Central memory CD4-positive, alpha-beta T cell (primary cell): ENCODE measurements around the gene ADAMTS17.

Source experiments
- DNase-seq: peaks from one replicate; pipeline ENCODE4 v3.0.0; 2022

The ADAMTS17 gene

DNA sequence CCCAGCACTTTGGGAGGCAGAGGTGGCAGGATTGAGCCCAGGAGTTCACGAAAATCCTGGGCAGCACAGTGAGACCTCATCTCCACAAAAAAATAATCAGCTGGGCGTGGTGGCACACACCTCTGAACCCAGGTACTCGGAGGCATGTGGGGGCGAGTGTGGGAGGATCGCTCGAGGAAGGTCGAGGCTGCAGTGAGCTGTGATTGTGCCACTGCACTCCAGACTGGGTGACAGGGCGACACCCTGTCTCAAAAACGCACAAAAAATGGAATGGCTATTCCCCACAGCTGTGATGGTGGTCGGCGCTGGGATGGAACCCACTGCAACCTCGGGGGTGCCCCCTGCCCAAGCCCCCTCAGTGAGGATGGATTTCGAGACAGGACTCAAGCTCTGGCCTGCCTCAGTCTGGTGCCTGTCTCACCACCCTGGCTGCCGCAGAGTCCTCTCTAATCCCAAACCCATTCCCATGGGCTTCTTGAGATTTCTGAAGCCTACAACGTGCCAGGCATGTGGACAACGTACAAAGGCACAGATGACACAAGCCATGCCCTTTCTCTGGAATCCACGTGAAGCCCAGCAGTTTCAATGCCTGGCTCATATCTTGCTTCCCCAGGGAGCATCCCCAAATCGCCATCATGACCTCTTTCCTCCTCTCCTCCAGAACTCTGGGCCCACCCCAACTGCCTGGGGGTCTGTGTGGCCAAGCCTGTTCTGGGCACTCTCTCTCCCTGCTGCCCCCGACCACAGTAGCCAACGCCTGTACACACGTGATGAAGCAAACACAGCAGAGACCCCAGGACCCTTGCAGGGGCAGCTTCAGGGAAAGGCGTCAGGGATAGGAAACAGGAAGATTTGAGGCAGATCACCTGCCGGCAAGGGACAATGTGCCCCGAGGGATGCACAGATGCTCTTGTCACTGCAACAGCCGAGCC, 32.4 kb downstream of the ADAMTS17 start:
- DNase-seq = no peak

DNA sequence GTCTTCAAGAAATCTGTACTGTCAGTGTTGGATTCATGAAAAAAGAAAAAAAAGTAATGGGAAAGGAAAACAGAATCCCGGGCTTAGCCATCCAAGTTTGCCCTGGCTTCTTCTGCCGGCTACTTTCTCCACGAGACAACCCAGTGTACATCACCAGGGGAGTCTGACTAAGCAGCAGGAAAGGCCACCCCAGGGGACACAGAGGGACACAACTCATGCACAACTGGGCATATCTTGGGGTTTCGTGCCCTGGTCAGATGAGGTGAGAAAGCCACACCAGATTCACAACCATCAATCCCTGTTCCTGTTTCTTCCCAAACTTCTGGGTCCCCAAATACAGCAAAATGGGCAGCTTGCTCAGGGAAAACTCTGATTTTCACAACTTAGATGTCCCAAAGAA, 33.2 kb downstream of the ADAMTS17 start:
- DNase-seq = no peak

DNA sequence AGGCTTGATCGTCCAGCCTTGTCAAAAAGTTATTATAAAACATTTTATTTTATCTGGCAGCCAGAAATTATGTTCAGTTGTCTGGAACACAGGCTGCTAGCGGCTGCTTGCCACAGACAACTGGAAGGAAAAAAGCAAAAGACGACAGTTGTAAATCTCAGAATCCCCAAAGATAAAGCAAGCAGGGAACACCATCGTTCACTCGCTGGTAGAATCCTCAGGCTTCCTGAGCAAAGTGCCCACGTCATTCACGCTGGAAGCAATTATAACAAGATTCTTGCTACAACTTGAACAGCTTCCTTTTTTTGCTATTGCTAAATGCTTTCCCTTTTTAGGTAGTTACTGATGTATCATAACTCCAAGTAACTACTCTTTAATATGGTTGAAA, 33.6 kb downstream of the ADAMTS17 start:
- DNase-seq = no peak

DNA sequence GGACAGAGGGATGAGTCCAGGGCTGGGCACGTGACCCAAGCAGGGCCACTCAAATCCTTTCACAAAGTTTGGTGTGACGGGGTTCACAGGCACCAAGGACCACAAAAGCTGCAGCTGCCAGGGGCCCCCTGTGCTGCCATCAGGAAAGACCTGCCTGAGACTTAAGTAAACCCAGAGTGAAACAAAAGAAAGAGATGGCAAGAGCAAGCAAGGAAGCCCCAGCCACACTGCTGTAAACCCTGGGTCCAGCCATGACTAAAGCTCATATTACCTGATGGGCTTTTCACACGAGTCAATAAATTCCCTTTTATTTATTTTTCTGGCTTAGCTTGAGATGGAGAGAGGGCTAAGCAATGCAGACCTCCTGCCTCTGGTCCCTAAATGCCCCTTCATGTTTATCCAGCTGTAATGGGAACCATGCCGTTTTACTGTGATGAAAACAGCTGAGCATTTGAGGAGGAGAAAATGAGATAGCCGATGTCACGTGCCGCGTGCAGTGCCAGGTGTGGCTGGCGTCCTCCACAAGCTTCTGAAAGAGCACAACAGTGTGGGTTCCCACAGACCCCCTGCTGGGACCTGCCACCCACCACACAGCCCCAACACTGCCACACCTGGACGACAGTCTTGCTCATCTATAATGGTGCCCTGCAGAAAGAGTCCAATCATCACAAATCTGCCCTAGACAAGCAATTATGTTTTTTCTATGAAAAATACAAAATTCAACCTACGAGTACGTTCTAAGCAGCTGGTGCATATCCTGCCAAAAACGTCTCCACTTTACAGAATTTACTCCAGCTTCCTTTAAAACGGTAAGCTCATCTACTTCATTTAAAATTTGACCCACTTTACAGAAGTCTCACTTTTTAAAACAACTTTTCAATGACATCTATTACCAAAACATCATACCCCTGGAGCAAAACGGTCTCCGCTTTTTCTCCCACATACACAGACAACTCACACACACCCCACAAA, 34.2 kb downstream of the ADAMTS17 start:
- DNase-seq = no peak

DNA sequence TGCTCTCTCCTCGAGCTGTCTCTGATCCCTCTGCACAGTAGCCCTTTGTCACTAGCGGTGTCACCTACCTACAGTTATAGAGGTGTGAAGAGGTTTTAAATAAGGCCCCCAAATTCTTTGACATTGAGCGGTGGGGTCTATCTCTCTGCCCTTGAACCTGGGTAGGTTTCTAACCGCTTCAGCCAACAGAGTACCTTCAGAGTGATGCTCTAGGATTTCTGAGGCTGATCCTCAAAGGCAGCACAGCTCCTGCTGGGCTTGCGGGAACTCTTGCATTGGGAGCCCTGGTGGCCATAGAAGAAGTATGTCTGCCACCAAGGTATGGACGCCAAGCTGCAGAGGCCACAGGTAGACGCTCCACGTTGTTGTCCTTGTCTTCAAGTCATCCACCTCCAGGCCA, 35.7 kb downstream of the ADAMTS17 start:
- no peak for DNase-seq

DNA sequence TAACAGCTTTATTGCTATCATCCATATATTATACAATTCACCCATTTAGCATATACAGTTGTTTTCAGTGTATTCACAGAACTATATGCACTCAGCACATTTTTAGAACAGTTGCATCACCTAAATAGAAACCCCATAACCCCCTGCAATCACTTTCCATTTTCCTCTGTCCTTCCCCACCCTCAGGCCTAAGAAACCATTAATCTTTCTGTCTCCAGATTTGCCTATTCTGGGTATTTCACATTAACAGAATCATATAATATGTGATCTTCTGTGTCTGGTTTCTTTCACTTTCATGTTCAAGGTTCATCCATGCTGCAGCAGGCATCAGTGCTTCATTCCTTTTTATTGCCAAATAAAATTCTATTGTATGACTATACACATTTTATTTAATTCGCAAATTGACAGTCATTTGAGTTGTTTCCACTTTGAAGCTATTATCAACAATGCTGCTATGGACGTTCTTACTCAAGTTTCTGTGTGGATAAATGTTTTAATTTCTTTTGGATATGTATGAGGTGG, 39.8 kb downstream of the ADAMTS17 start:
- no peak for DNase-seq

DNA sequence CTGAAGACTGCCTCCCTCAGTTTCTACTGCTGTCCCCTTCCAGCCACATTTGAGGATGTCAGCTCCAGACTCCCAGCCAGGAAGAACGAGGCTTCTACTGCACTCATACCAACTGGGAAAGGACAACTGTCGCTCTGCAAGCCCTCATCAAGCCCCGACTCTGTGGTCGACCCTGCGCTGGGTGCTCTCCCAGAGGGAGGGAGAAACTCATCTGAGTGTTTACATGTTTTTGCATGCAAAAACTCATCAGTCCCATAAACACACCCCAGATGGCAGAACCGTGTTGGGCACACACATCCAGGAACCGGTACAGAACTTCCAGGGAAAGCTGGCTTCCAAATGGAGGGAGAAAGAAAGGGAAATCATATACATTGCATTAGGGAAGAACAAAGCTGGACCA, 43.5 kb downstream of the ADAMTS17 start:
- no peak for DNase-seq

DNA sequence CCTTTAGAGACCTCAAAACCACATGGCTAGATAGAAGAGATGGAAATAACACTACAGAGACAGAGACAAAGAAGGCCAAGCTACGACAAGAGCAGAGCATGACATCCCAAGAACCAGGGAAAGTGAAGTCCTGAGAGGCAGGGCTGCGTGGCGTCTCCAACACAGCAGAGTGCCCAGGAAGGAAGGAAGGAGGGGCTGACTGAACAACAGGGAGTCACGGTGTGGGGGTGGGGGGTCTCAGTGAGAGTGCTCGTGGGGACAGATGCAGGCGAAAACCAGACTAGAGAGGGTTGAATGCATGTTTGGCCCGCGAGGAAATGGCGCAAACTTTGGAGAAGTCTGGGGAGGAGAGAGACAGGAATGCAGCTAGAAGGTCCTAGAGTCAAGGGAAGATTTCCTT, 44.0 kb downstream of the ADAMTS17 start:
- DNase-seq = no peak

DNA sequence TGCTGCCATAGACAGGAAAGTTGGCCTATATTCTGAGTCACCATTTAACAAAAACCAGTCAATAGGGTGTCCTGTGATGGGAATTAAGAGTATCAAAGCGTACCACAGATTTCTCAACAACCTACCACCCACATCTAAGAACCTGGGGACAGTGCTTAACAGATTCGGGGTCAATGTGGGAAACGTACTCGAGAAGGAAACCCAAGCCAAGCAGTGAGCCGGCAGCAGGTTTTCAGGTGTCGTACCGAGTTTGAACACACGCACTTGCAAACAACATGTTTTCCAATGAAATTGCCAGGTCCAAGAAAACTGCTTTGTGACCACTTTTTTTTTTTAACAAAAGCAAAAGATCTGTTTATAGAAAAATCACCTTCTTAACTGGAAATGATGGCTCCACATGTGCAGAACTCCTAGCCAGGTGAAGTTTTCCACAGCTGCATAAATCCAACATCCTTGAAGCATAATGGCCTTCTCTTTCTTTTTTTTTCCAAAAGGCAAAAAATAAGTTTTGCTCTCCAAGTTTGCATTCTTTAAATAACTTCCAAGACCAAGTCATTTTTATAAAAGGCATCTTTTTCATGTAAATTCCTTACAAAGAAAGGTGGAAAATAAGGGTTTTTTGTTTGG, 45.7 kb downstream of the ADAMTS17 start:
- DNase-seq = no peak

DNA sequence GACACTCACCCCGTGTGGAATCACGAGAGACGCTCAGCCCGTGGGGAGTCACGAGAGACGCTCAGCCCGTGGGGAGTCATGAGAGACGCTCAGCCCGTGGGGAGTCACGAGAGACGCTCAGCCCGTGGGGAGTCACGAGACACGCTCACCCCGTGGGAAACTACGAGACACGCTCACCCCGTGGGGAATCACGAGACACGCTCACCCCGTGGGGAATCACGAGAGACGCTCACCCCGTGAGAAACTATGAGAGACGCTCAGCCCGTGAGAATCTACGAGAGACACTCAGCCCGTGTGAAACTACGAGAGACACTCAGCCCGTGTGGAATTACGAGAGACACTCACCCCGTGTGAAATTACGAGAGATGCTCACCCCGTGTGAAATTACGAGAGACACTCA, 49.8 kb downstream of the ADAMTS17 start:
- DNase-seq = no peak

DNA sequence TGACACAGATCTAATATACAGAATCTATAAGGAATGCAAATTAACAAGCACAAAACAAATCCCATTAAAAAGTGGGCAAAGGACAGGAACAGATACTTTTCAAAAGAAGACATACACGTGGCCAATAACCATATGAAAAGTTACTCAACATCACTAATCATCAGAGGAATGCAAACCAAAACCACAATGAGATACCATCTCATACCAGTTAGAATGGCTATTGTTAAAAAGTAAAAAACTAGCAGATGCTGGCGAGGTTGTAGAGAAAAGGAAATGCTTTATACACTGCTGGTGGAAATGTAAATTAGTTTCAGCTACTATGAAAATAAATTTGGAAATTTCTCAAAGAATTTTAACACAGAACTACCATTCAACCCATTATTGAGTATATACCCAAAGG, 50.7 kb downstream of the ADAMTS17 start:
- DNase-seq = no peak

DNA sequence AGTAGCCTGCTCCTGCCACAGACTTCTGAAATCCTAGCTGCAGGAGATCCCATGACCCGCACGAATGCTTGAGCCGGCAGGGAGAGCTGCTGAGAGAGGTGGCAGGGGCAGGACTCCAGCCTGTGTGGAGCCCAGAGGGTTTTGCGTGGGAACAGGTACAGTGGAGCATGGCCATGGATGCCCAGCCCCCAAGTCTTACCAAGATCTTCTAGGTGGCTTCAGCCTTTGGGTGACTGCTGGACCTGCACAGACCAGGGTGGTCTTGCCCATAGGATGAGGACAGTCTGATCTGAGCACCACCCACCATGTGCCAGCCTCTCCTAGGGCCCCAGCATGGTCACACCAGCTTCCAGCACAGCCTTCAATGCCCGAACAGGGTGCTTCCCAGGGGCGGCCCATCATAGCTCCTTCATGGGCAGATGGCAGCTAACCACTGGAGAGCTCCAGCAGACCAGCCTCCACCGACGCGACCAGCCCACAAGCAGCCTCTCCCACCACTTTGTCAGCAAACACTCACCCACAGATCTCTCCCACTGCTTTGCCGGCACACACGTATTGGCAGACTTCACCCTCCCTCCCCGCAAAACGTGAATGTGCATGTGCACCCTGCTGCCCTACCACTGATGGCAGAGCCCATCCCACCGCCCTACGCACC, 56.0 kb downstream of the ADAMTS17 start:
- no peak for DNase-seq

DNA sequence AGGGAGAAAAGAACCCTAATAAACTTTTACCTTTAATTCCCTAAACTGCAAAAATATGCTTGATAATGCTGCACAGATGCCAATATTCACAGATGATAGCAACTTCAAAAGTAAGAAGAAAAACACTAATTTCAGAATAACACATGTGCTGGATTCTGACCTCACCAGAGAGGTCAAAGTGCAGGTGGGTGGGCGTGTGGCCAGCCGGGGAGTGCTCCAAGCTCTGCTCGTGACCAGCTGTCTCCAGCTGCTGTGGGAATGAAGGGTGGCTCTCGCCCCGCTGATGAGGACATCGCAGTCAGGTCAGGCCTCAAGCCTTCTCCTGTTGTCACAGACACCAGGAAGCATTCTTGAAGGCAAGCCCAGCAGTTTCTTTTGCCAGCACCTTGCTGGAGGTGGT, 57.1 kb downstream of the ADAMTS17 start:
- no peak for DNase-seq

DNA sequence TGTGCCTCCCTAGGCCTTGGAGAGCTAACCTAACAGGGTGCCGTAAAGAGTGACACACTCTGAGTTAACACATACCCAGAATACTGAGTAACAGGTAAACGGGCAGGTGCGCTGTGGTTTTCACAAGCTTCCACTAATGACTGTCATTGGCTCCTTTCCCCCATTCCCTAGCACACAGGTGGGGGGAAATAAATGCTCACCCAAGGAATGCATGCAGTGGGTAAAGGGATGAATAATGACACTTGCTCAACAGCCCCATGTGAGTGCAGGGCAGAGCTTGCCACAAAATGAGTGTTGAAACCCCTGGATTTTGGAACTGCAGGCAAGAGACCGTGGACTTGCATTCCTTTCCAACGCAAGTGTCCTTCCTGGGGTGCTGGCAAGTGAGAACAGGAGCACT, 57.6 kb downstream of the ADAMTS17 start:
- no peak for DNase-seq

DNA sequence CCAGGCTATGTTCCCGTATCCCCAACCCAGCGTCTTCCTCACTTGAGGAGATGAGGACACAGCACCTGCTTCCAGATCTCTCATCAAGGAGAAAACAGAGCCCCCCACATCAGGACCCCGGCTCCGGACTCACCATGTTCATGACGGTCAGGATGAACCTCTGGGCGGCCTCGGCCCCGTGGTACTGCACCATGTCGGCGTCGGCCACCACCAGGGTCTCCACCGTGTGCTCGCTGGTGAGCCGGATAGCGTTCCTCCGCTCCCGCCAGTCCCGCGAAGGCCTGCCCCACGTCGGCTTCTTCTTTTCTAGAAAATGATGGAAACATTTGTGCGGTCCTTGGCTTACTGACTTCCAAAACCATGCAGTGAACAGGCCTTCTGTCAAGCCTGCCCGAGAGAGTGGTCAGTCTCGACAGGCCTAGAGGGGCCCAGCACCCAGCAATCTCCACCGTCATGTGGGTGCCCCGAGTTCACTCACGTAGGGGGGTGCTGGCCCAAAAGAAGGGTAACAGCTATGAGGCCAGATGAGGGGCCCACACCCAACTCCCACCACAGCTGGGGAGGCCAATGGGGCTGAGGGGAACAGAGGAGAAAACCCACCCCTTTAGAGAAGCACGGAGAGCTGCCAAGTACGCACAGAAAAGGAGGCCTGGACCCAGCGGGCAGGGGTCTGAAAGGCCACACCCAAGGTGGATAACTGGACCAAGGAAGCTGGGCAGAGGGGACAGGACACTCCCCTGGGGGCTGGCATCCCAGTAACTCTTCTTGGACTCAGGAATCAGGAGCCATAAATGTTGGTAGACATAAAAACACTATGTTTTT, 60.5 kb downstream of the ADAMTS17 start:
- no peak for DNase-seq

DNA sequence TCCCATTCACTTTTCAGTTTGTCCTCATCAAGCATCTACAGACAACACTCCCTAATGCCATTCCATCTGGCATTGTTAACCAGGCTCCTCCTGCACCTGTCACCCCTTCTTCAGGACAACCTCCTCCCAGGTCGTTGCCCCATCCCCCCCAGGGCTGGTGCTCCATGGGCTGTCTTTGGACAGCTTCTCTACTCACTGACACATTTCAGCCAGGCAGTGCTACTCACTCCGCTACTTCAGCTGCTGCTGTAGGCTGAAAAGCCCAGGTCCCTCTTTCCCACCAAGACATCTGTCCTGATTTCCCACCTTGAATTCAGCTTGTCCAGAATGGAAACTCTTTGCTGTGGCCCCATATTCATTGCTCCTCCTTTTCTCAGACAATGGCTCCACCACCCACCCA, 61.9 kb downstream of the ADAMTS17 start:
- DNase-seq = no peak

DNA sequence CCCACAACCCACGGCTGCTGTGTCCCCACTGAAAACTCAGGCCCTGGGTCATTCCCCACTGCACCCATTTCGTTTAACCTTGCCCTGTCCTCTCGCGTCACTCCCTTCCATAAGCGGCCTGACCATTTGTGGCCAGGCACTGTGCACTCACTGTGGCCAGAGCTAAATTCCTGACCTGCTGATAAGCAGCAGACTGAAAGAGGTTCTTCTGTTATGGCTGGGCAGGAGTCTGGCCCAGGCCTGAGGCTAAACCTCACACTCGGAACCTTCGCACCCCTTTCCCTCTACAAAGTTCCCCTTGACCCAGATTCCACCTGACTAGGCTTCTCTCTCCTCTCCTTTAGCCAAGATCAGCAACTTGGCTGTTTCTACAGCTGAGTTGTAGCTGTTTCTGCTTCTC, 62.3 kb downstream of the ADAMTS17 start:
- DNase-seq = no peak

DNA sequence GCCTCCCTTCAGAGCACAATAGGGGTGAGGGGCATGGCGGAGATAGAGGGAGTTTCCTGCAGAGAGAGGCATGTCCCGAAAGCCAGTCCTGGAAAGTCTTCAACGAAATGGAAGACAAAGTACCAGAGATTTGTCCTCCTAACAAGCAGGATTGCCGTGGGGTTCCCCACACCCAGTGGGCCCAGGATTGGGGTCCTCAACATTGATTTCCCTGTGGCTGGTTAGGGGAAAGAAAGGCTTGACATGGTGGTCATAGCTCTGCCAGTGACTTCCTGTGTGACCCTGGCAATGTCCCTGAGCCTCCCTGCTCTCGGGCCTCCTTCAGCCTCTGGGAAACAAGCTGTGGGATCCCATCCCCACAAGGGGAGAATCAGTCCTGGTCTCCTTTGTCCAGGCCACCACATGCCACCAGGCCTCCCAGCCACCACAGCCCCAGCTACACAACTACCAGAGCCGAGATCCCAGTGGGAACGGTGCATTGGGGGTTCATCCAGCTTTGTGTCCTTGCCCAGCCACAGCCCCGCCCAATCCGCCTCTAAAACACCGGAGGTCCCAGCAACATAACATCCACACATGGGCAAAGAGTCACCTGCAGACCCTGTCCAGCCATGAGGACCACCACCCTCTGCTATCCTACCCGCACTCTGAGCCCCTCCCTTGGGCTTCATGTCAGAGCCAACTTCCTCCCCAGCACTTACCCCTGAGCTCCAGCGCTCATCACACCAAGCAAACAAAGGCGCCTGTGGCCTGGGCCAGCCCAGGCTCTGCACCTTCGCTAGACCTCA, 63.0 kb downstream of the ADAMTS17 start:
- DNase-seq = no peak

DNA sequence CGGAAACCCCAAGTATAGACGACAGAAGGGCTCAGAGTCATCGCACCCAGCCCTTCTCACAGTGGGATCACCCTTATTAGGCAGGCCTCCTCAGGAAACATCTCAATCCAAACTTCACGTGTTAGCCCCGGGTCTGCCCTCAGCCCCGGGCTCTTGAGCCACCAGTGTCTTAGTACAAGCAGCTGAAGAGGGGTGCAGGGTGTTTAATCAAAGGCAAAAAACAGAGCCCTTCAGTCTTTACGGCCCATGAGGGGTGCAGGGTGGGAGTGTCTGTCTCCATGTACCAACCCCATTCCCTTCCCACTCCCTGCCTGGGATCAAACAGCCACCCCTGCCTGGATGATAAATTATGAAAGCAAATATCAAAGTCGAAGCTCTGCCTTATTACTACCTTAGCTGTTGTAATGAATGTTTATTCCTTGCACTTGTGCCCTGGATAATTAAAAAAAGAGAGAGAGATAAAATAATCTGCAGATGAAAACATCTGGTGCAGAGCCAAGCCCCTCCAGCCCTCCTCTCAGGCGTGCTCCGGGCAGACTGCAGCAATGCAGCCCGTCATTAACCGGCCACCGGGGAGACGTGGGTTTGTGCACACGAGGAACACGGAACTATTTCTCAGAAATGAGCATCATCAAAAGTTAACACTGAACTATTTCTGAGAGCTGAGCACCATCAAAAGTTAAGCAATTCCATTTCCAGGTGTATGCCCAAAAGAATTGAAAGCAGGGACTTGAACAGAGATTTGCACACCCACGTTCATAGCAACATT, 64.5 kb downstream of the ADAMTS17 start:
- DNase-seq = no peak

DNA sequence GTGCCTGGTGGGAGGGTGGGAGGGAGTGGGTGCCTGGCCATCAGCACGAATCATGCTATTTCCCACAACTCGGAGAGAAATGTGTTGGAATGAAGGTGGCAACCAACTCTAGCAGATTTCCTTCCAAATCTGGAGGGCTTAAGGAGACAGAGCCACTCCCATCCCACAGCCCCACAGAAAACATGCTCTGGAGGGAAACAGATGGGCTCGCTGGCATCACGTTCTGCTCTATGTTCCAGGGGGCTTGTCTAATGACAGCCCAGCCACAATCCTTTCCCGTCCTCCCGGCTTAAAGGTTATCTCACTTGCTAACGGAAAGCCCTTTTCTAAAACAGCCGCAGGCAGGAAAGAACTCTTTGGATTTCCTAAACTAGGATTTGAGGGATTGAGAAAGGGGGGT, 65.3 kb downstream of the ADAMTS17 start:
- DNase-seq = no peak
